GM23248 (cell line): Measurements from ENCODE around the gene SNRNP200. TPM values are rescaled to one million over a fixed set of nuclear protein-coding genes. Genes with fewer than 3 reads are reported as not detected.
A peak's percentile ranks its signal among the peaks of the same experiment; 100 is the strongest.

Source experiments
- DNase-seq: peaks from one replicate; pipeline ENCODE4 v3.0.0-alpha.2; 2015
- H2AFZ ChIP-seq: fragments of 200-600 bp; sonication (generic); 2 replicates; pipeline ENCODE4 v1.6.1; 2016; ENCODE audit warnings: antibody characterized with exemption
- H3F3A ChIP-seq: fragments of 200-600 bp; sonication (generic); 2 replicates; pipeline ENCODE4 v1.6.1; 2016; ENCODE audit warnings: mild to moderate bottlenecking, antibody characterized with exemption, mixed run types; ENCODE audit not compliant: insufficient read depth
- H3K27ac ChIP-seq: fragments of 200-600 bp; sonication (generic); 2 replicates; pipeline ENCODE4 v1.5.1; 2016; ENCODE audit warnings: mild to moderate bottlenecking
- H3K27me3 ChIP-seq: fragments of 200-600 bp; sonication (generic); replicated peaks from 2 replicates; pipeline ENCODE4 v1.6.1; 2016; ENCODE audit warnings: mild to moderate bottlenecking; ENCODE audit not compliant: insufficient read depth
- H3K36me3 ChIP-seq: fragments of 200-600 bp; sonication (generic); 2 replicates; pipeline ENCODE4 v1.6.1; 2016; ENCODE audit warnings: low read depth, mild to moderate bottlenecking
- H3K4me1 ChIP-seq: fragments of 200-600 bp; sonication (generic); 2 replicates; pipeline ENCODE4 v1.6.1; 2016; ENCODE audit warnings: mild to moderate bottlenecking; ENCODE audit not compliant: insufficient read depth
- H3K4me2 ChIP-seq: fragments of 200-600 bp; sonication (generic); one replicate; pipeline ENCODE4 v1.6.1; 2016; ENCODE audit warnings: mild to moderate bottlenecking; ENCODE audit not compliant: unreplicated experiment
- H3K4me3 ChIP-seq: fragments of 200-600 bp; sonication (generic); 2 replicates; pipeline ENCODE4 v1.5.1; 2016; ENCODE audit warnings: mild to moderate bottlenecking
- H3K79me2 ChIP-seq: fragments of 200-600 bp; sonication (generic); 2 replicates; pipeline ENCODE4 v1.6.1; 2016; ENCODE audit warnings: mild to moderate bottlenecking; ENCODE audit not compliant: insufficient read depth
- H3K9ac ChIP-seq: fragments of 200-600 bp; sonication (generic); 2 replicates; pipeline ENCODE4 v1.6.1; 2016; ENCODE audit warnings: mild to moderate bottlenecking
- H3K9me2 ChIP-seq: fragments of 200-600 bp; sonication (generic); 2 replicates; pipeline ENCODE4 v1.6.1; 2016; ENCODE audit warnings: mixed run types, mild to moderate bottlenecking, moderate library complexity; ENCODE audit not compliant: insufficient read depth
- H3K9me3 ChIP-seq: fragments of 200-600 bp; sonication (generic); one replicate; pipeline ENCODE4 v1.6.1; 2017; ENCODE audit warnings: low read depth
- H4K20me1 ChIP-seq: fragments of 200-600 bp; sonication (generic); 2 replicates; pipeline ENCODE4 v1.6.0; 2016; ENCODE audit not compliant: insufficient read depth
- EZH2 ChIP-seq: fragments of 200-600 bp; sonication (generic); IDR thresholded peaks from 2 replicates; pipeline ENCODE4 v1.6.1; 2018; ENCODE audit warnings: antibody characterized with exemption, mild to moderate bottlenecking; ENCODE audit not compliant: insufficient read depth, poor library complexity, severe bottlenecking
- EZH2phosphoT487 ChIP-seq: fragments of 200-600 bp; sonication (generic); IDR thresholded peaks from 2 replicates; pipeline ENCODE4 v1.6.1; 2018; ENCODE audit warnings: antibody characterized with exemption, moderate library complexity, mild to moderate bottlenecking, low read depth; ENCODE audit not compliant: insufficient read depth
- WGBS, 2 experiments: methylation state at CpG; one replicate each; pipeline ENCODE4 v1.1.6; 2015 to 2017; ENCODE audit warnings: low lambda C conversion rate in 2 of 2, low coverage in 1 of 2; ENCODE audit errors: missing lambda C conversion rate in 2 of 2; 5-methylcytosine and 5-hydroxymethylcytosine counted together
- in situ Hi-C: fragments of 300-500 bp; cut with MboI; formaldehyde crosslinking; loops from 2 replicates; pipeline ENCODE4 v1.15.0; 2020
- polyA plus RNA-seq: library from polyadenylated mRNA; unstranded; fragments of >200 nt; fragmentation: Nextera tagmentation; extraction: Ambion mirVana; gene quantifications from 2 replicates; pipeline ENCODE4 v1.2.1, GENCODE V29; 2016
- total RNA-seq: library from RNA; depleted of rRNA; stranded (reverse); fragments of >200 nt; shearing (Covaris generic); gene quantifications from 2 replicates; pipeline ENCODE4 v1.2.3, GENCODE V29; 2014

The SNRNP200 gene
- total and polyA plus RNA-seq, 2 experiments from 2014 or later, result 34.2 to 40.5 TPM

GRCh38 chr2:96325041-96325883 is 19.9 kb upstream of the SNRNP200 start, which contains the start of gene ITPRIPL1:
Gene ITPRIPL1 (plus strand): TSS chr2:96325317. CDS start chr2:96325840, 523 bp downstream.
- Histone ChIP-seq H3F3A (peaks cover 12% of the 10 kb centered on the region; the same call in 1 of the 2 replicates), H3K27me3 (peaks cover 24% of the 10 kb centered on the region; the same call in 1 of the 2 replicates), H3K9me3 (no peaks in the 10 kb centered on the region), H3K9ac (peak within 1 kb of the TSS; percentile 47), H3K4me2 (peak within 1 kb of the TSS; percentile 81), H3K4me3 (peak within 1 kb of the TSS; percentile 66), H4K20me1 (no peaks in the 10 kb centered on the region), H2AFZ (peak within 1 kb of the TSS; percentile 95), H3K4me1 (peaks cover 5% of the 10 kb centered on the region; the same call in 1 of the 2 replicates), H3K79me2 (no peaks in the 10 kb centered on the region), H3K9me2 (no peaks in the 10 kb centered on the region), H3K27ac (no peak within 1 kb of the TSS), H3K36me3 (no peaks in the 10 kb centered on the region)
- DNase-seq, result peak; percentile 58
- TF ChIP-seq EZH2, result peak; percentile 21
- no peak for TF ChIP-seq EZH2phosphoT487
- in situ Hi-C loops, result no loop called here
- 5 to 6% methylated on average over 37 to 58 of the region's 58 CpGs for WGBS, 2 experiments

GRCh38 chr2:96324721-96325040 is 19.3 kb upstream of the SNRNP200 start:
- Histone ChIP-seq H2AFZ (peak overlapping the region; percentile 95), H3K9me3 (no peaks in the 10 kb centered on the region), H3K79me2 (no peaks in the 10 kb centered on the region), H4K20me1 (no peaks in the 10 kb centered on the region), H3F3A (peaks cover 12% of the 10 kb centered on the region; the same call in 1 of the 2 replicates), H3K4me1 (0 out of 2 replicates have a peak, but pooled peaks cover 1% of the 10 kb centered on the region), H3K27ac (no peak overlapping the region), H3K4me2 (peak overlapping the region; percentile 81), H3K27me3 (peaks cover 24% of the 10 kb centered on the region; the same call in 1 of the 2 replicates), H3K9ac (no peak overlapping the region), H3K36me3 (no peaks in the 10 kb centered on the region), H3K9me2 (no peaks in the 10 kb centered on the region), H3K4me3 (peak overlapping the region; percentile 66)
- TF ChIP-seq EZH2 (no peak), EZH2phosphoT487 (no peak)
- DNase-seq, result no peak
- WGBS, 2 experiments, result 37 to 42% methylated on average over 6 of the region's 6 CpGs
- in situ Hi-C loops, result no loop called here

DNA sequence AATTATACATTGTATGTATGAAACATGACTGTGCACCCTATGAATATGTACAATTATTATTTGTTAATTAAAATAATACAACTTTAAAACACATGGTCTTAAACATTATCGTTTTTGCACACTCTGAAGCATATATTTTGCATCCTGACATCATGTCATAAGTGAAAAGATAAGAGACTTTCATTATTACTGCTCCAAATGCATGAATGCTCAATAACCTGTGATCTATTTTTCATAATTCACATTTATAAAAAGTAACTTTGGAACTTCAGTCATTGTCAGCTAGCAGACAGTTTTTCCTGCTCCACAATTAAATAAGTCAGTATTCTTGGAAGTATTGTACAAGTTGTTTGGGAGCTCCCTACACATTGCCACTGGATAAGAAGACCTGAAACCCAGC is 18.5 kb upstream of the SNRNP200 start:
- in situ Hi-C loops, result no loop called here
- WGBS, 2 experiments, result 93 to 98% methylated on average over 1 of the region's 1 CpG
- Histone ChIP-seq H3K36me3 (no peaks in the 10 kb centered on the region), H3K9me2 (no peaks in the 10 kb centered on the region), H3K9me3 (no peaks in the 10 kb centered on the region), H3K4me2 (no peak overlapping the region), H2AFZ (no peak overlapping the region), H3K79me2 (no peaks in the 10 kb centered on the region), H3K27me3 (peaks cover 24% of the 10 kb centered on the region; the same call in 1 of the 2 replicates), H3K4me1 (no peaks in the 10 kb centered on the region), H3K27ac (no peak overlapping the region), H3F3A (0 out of 2 replicates have a peak, but pooled peaks cover 7% of the 10 kb centered on the region), H3K4me3 (no peak overlapping the region), H4K20me1 (no peaks in the 10 kb centered on the region), H3K9ac (no peak overlapping the region)
- DNase-seq, result no peak
- TF ChIP-seq EZH2, result no peak
- TF ChIP-seq EZH2phosphoT487, result no peak

- Histone ChIP-seq H3K9me2 (no peaks in the 10 kb centered on the region), H4K20me1 (no peaks in the 10 kb centered on the region), H3K4me1 (peaks cover 2% of the 10 kb centered on the region), H3F3A (0 out of 2 replicates have a peak, but pooled peaks cover 10% of the 10 kb centered on the region), H3K9me3 (no peaks in the 10 kb centered on the region), H3K79me2 (no peaks in the 10 kb centered on the region), H3K27ac (no peak overlapping the region), H3K4me3 (peak overlapping the region; percentile 82), H3K27me3 (peaks cover 24% of the 10 kb centered on the region; the same call in 1 of the 2 replicates), H3K36me3 (no peaks in the 10 kb centered on the region), H3K4me2 (peak overlapping the region; percentile 97), H2AFZ (peak overlapping the region; percentile 93), H3K9ac (peak overlapping the region; percentile 52)
- no peak for TF ChIP-seq EZH2phosphoT487
- TF ChIP-seq EZH2, result no peak
- in situ Hi-C loops, result no loop called here
- no peak for DNase-seq
- WGBS, 2 experiments, result 4% methylated on average over 39 to 41 of the region's 41 CpGs
Observed at GRCh38 chr2:96320728-96321622, 15.6 kb upstream of the SNRNP200 start.
